SK-N-SH (cell line): ENCODE data around the gene SH3BP5L. TPM values are rescaled to one million over a fixed set of nuclear protein-coding genes. Genes with fewer than 3 reads are reported as not detected.

Experiments
- CTCF ChIA-PET: fragments of 300-600, 350-600 bp; formaldehyde crosslinking; extraction: SDS; loops from one replicate; lab custom pipeline; 2021; lab: Yijun Ruan, JAX
- POLR2A ChIA-PET: fragments of 350-600 bp; sonication (Branson Sonifier 250); formaldehyde crosslinking; extraction: SDS; loops from one replicate; lab custom pipeline; 2020; ENCODE audit warnings: antibody characterized with exemption, inconsistent platforms; lab: Yijun Ruan, JAX
- DNase-seq: peaks from one replicate; pipeline ENCODE4 v3.0.0; 2012
- H2AFZ ChIP-seq: fragments of 200-600 bp; sonication (generic); 2 replicates; pipeline ENCODE4 v1.8.1; 2016; ENCODE audit warnings: antibody characterized with exemption, mild to moderate bottlenecking, low read depth
- H3F3A ChIP-seq: fragments of 200-600 bp; sonication (generic); replicated peaks from 2 replicates; pipeline ENCODE3; 2016; ENCODE audit warnings: antibody characterized with exemption, mild to moderate bottlenecking; ENCODE audit not compliant: insufficient read depth
- H3K27ac ChIP-seq, 2 experiments: fragments of 200-500 bp in 1 of 2; fragments of 200-600 bp in 1 of 2; sonication (Bioruptor generic) in 1 of 2; sonication (generic), shearing (Covaris generic) in 1 of 2; 2 replicates each; pipeline versions ENCODE4 v1.5.1 to v1.6.1; 2014 to 2016; ENCODE audit warnings: low read depth in 2 of 2, inconsistent platforms in 1 of 2, low read length in 1 of 2, mild to moderate bottlenecking in 1 of 2, mixed read lengths in 1 of 2
- H3K27me3 ChIP-seq: fragments of 200-600 bp; sonication (generic), shearing (Covaris generic); 2 replicates; pipeline ENCODE4 v1.6.1; 2016; ENCODE audit warnings: mixed run types; ENCODE audit not compliant: insufficient read depth
- H3K36me3 ChIP-seq, 2 experiments: fragments of 200-500 bp in 1 of 2; fragments of 200-600 bp in 1 of 2; sonication (Bioruptor generic) in 1 of 2; sonication (generic) in 1 of 2; replicated peaks in 1 of 2; 2 replicates each; pipeline versions ENCODE3 to v1.5.1; 2014 to 2016; ENCODE audit warnings: low read length in 1 of 2, mild to moderate bottlenecking in 1 of 2; ENCODE audit not compliant: insufficient read depth in 2 of 2, control insufficient read depth in 1 of 2
- H3K4me1 ChIP-seq, 2 experiments: fragments of 200-500 bp in 1 of 2; fragments of 200-600 bp in 1 of 2; sonication (Bioruptor generic) in 1 of 2; sonication (generic), shearing (Covaris generic) in 1 of 2; 2 replicates each; pipeline versions ENCODE4 v1.5.1 to v1.6.1; 2014 to 2016; ENCODE audit warnings: low read depth in 1 of 2, low read length in 1 of 2, mixed run types in 1 of 2; ENCODE audit not compliant: insufficient read depth in 2 of 2, control insufficient read depth in 1 of 2
- H3K4me2 ChIP-seq: fragments of 200-600 bp; sonication (generic), shearing (Covaris generic); 2 replicates; pipeline ENCODE4 v1.6.1; 2017; ENCODE audit warnings: mixed run types
- H3K4me3 ChIP-seq, 2 experiments: fragments of 200-500 bp in 1 of 2; fragments of 200-600 bp in 1 of 2; sonication (Bioruptor generic) in 1 of 2; sonication (generic), shearing (Covaris generic) in 1 of 2; 2 replicates each; pipeline versions ENCODE4 v1.5.1 to v1.8.1; 2014 to 2016; ENCODE audit warnings: low read depth in 2 of 2, inconsistent platforms in 1 of 2, low read length in 1 of 2, mild to moderate bottlenecking in 1 of 2, mixed read lengths in 1 of 2, moderate library complexity in 1 of 2
- H3K79me2 ChIP-seq: fragments of 200-600 bp; sonication (generic); 2 replicates; pipeline ENCODE4 v1.8.1; 2017; ENCODE audit warnings: mild to moderate bottlenecking; ENCODE audit not compliant: insufficient read depth
- H3K9ac ChIP-seq: fragments of 200-600 bp; sonication (generic); 2 replicates; pipeline ENCODE4 v1.6.1; 2017; ENCODE audit warnings: mixed run types
- H3K9me2 ChIP-seq: fragments of 200-600 bp; sonication (generic); 2 replicates; pipeline ENCODE4 v1.6.1; 2017; ENCODE audit warnings: mixed run types
- H3K9me3 ChIP-seq: fragments of 200-600 bp; sonication (generic); 2 replicates; pipeline ENCODE4 v1.6.1; 2017; ENCODE audit warnings: mixed run types, mild to moderate bottlenecking, moderate library complexity
- H4K20me1 ChIP-seq: fragments of 200-600 bp; sonication (generic); 2 replicates; pipeline ENCODE4 v1.6.1; 2017; ENCODE audit warnings: mild to moderate bottlenecking, mixed run types; ENCODE audit not compliant: insufficient read depth
- ELF1 ChIP-seq: IDR thresholded peaks from 2 replicates; pipeline ENCODE4 v1.4.0; 2012
- EP300 ChIP-seq, 2 experiments: IDR thresholded peaks; 2 replicates each; pipeline versions ENCODE4 v1.4.0 to v1.6.1; 2012; ENCODE audit warnings: borderline replicate concordance in 1 of 2, low read depth in 1 of 2, low read length in 1 of 2
- FOSL2 ChIP-seq: IDR thresholded peaks from 2 replicates; pipeline ENCODE4 v1.4.0; 2012; ENCODE audit warnings: low read depth, mild to moderate bottlenecking, moderate library complexity, borderline replicate concordance
- FOXJ3 ChIP-seq: sonication (generic); formaldehyde crosslinking; IDR thresholded peaks from 2 replicates; pipeline ENCODE4 v1.5.1; 2020; ENCODE audit warnings: mild to moderate bottlenecking, missing genetic modification reagents
- MXI1 ChIP-seq: IDR thresholded peaks from 2 replicates; pipeline ENCODE4 v1.6.1; 2012; ENCODE audit warnings: mild to moderate bottlenecking, low read depth, low read length, improper control_type of control experiment
- NFIC ChIP-seq: IDR thresholded peaks from 2 replicates; pipeline ENCODE4 v1.4.0; 2012; ENCODE audit warnings: borderline replicate concordance
- POLR2AphosphoS5 ChIP-seq: IDR thresholded peaks from 2 replicates; pipeline ENCODE4 v1.6.1; 2012; ENCODE audit warnings: low read depth, low read length
- RAD21 ChIP-seq: IDR thresholded peaks from 2 replicates; pipeline ENCODE4 v1.6.1; 2012; ENCODE audit warnings: mild to moderate bottlenecking, low read length
- SIN3A ChIP-seq: IDR thresholded peaks from 2 replicates; pipeline ENCODE4 v1.6.1; 2012; ENCODE audit warnings: low read depth, mild to moderate bottlenecking, low read length, moderate library complexity, borderline replicate concordance
- SMC3 ChIP-seq: IDR thresholded peaks from 2 replicates; pipeline ENCODE4 v1.6.1; 2012; ENCODE audit warnings: low read depth, low read length, improper control_type of control experiment
- TAF1 ChIP-seq: IDR thresholded peaks from 2 replicates; pipeline ENCODE4 v1.6.1; 2012; ENCODE audit warnings: low read depth, mild to moderate bottlenecking, low read length, moderate library complexity, borderline replicate concordance
- TCF12 ChIP-seq: IDR thresholded peaks from 2 replicates; pipeline ENCODE4 v1.4.0; 2012
- WGBS: methylation state at CpG from one replicate; pipeline ENCODE4 v1.1.6; 2017; ENCODE audit warnings: low lambda C conversion rate; 5-methylcytosine and 5-hydroxymethylcytosine counted together
- polyA plus RNA-seq, 3 experiments: library from polyadenylated mRNA; depleted of rRNA; stranded (reverse); fragments of >200 nt; gene quantifications; 2 replicates each; pipeline ENCODE4 v1.2.3, GENCODE V29; 2012
- TF ChIP-seq, protein P1 (sequence below): fragments of 150-350 bp; IDR thresholded peaks from 2 replicates; pipeline ENCODE4 v1.6.1; 2016; ENCODE audit warnings: mild to moderate bottlenecking, low read depth, low read length
- TF ChIP-seq, protein P2 (sequence below): IDR thresholded peaks from 2 replicates; pipeline ENCODE4 v1.4.0; 2012; ENCODE audit warnings: low read depth
- TF ChIP-seq, protein P3 (sequence below): IDR thresholded peaks from 2 replicates; pipeline ENCODE4; 2012
- TF ChIP-seq, protein P4 (sequence below): IDR thresholded peaks from 2 replicates; pipeline ENCODE4 v1.6.1; 2012; ENCODE audit warnings: mild to moderate bottlenecking, low read depth, low read length, moderate library complexity

SH3BP5L gene
- polyA plus RNA-seq, 1 of the 3 experiments (the other 2 are of a cell fraction): 32.1 TPM

DNA sequence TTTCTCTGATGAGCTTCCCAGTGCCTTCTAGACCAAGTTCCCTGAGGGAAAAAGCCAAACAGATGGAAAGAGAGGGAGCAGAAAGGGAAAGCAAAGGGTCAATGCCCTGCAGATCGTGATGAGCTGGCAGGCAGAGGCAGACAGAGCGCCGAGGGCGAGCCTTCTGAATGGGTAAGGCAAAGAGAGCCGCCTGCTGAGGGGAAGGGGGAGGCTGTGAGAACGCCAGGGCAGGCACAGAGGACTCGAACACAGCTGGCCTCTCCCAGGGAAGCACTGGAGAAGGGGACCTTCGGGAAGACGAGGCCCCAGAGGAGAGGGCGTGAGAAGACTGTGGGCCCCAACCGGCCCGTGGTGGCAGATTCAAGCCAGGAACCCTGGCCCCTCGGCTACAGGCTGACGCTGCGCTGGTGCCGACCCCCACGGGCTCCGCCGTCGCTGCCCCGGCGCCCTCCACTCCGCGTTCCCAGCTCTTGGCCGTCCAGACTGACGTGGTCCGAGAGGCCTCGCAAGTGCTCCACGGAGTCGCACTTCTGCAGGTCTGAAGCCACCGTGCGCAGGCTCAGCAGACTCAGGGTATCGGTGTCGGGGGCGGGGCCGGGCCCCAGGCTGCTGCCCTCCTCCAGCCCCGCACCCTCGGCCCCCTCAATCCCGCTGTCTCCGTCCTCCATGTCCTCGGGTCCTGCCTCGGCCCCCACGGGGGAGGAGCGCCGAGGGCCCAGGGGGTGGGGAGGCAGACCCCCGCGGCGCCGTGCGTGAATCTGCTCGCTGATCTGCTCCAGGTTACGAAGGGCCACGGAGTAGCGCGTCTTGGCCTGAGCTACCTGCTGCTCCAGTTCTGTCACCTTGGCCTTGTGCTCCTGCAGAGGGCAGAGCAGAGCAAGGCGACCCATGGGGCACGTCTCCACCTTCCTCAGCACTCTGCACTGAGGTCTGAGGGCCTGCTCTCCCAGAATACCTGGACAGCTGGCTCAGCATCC is 13.9 kb downstream of the SH3BP5L start:
- Histone ChIP-seq H3K27me3 (no peaks in the 10 kb centered on the region), H3K4me1 (peaks cover 0 to 9% of the 10 kb centered on the region in 2 experiments; a peak in 1 of 4 replicates), H3K27ac (no peak overlapping the region), H2AFZ (no peak overlapping the region), H3K36me3 (peaks cover 13 to 56% of the 10 kb centered on the region in 2 experiments), H3K79me2 (peaks cover 2% of the 10 kb centered on the region; the same call in 1 of the 2 replicates), H3K9me2 (no peaks in the 10 kb centered on the region), H3K4me2 (no peak overlapping the region), H3K9me3 (no peaks in the 10 kb centered on the region)
- no peak for DNase-seq
- WGBS: 93% methylated on average over 21 of the region's 57 CpGs
- CTCF ChIA-PET: interaction anchor here (0.8 to 9.9 kb wide), 2 partner anchors 11 to 186 kb away, joined by 3 to 122 read pairs; no protein-coding TSS in a partner anchor
- no peak for TF ChIP-seq MXI1
- no peak for TF ChIP-seq FOXJ3 (CRISPR knock-in tag)
- TF ChIP-seq, protein P1, sequence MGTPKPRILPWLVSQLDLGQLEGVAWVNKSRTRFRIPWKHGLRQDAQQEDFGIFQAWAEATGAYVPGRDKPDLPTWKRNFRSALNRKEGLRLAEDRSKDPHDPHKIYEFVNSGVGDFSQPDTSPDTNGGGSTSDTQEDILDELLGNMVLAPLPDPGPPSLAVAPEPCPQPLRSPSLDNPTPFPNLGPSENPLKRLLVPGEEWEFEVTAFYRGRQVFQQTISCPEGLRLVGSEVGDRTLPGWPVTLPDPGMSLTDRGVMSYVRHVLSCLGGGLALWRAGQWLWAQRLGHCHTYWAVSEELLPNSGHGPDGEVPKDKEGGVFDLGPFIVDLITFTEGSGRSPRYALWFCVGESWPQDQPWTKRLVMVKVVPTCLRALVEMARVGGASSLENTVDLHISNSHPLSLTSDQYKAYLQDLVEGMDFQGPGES: no peak
- no peak for TF ChIP-seq SMC3
- TF ChIP-seq POLR2AphosphoS5: no peak
- no peak for TF ChIP-seq TCF12
- TF ChIP-seq TAF1: no peak
- TF ChIP-seq, protein P2, sequence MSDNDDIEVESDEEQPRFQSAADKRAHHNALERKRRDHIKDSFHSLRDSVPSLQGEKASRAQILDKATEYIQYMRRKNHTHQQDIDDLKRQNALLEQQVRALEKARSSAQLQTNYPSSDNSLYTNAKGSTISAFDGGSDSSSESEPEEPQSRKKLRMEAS: no peak
- no peak for TF ChIP-seq NFIC
- TF ChIP-seq FOSL2: no peak
- no peak for TF ChIP-seq RAD21
- TF ChIP-seq, all 33 proteins: peak for 0
- Histone ChIP-seq H3K9ac (no peak overlapping the region), H3F3A (no peaks in the 10 kb centered on the region), H4K20me1 (no peaks in the 10 kb centered on the region), H3K4me3 (no peak overlapping the region)
- POLR2A ChIA-PET: no interaction called here

DNA sequence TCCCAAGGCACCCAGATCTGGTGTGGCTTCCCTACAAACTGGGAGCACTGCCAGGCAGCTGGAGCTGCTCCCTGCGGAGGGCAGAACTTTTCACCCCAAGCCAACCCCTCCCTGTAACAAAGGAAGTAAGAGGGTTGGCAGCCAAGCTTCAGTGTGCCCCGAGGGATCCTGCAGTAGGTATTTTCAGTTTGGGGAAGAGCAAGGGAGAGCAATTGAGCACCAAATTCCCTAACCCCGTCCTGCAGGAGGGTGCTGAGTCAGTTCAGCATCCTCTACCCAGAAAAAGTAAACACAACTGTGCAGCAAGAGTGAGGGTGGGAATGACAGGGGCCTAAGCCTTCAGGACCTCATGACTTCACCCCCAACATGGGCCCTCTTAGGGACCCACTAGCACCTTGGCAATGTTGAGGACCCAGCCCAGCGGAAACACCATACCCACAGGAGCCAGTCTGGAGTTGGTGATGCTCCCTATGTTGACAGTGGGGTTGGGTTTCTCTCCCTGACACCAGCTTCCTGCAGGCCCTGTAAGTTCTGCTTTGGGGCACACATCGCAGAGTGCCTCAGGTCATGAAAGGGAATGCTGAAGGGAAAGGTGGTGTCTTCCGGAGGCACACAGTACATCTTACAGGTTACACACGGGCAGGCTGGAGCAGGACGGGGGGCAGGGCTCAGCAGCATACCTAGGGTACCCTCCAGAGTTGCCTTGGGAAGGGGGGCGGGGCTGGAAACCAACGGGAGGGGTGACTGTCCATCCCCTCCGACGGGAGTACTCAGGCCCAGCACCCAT is 14.8 kb downstream of the SH3BP5L start:
- DNase-seq: no peak
- Histone ChIP-seq H3K9me2 (no peaks in the 10 kb centered on the region), H3K4me2 (no peak overlapping the region), H3K9ac (no peak overlapping the region), H3F3A (no peaks in the 10 kb centered on the region), H3K4me3 (no peak overlapping the region), H3K9me3 (no peaks in the 10 kb centered on the region), H3K27me3 (no peaks in the 10 kb centered on the region), H2AFZ (no peak overlapping the region), H3K36me3 (peaks cover 13 to 47% of the 10 kb centered on the region in 2 experiments), H3K4me1 (peaks cover 0 to 9% of the 10 kb centered on the region in 2 experiments; a peak in 1 of 4 replicates), H3K79me2 (no peaks in the 10 kb centered on the region; the same call in 1 of the 2 replicates), H4K20me1 (no peaks in the 10 kb centered on the region), H3K27ac (no peak overlapping the region)
- CTCF ChIA-PET: interaction anchor here (0.8 to 9.9 kb wide), 2 partner anchors 10 to 185 kb away, joined by 3 to 122 read pairs; no protein-coding TSS in a partner anchor
- POLR2A ChIA-PET: no interaction called here
- 69% methylated on average over 10 of the region's 12 CpGs for WGBS
- TF ChIP-seq EP300 (IDR thresholded peaks at IDR 0.05; ENCODE audit: borderline replicate concordance in 1 of 2, low read depth in 1 of 2, low read length in 1 of 2) (no peak), ELF1 (no peak), SIN3A (no peak)
- TF ChIP-seq, protein P3, sequence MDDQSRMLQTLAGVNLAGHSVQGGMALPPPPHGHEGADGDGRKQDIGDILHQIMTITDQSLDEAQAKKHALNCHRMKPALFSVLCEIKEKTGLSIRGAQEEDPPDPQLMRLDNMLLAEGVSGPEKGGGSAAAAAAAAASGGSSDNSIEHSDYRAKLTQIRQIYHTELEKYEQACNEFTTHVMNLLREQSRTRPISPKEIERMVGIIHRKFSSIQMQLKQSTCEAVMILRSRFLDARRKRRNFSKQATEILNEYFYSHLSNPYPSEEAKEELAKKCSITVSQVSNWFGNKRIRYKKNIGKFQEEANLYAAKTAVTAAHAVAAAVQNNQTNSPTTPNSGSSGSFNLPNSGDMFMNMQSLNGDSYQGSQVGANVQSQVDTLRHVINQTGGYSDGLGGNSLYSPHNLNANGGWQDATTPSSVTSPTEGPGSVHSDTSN: no peak
- TF ChIP-seq, protein P1: no peak
- TF ChIP-seq, protein P4, sequence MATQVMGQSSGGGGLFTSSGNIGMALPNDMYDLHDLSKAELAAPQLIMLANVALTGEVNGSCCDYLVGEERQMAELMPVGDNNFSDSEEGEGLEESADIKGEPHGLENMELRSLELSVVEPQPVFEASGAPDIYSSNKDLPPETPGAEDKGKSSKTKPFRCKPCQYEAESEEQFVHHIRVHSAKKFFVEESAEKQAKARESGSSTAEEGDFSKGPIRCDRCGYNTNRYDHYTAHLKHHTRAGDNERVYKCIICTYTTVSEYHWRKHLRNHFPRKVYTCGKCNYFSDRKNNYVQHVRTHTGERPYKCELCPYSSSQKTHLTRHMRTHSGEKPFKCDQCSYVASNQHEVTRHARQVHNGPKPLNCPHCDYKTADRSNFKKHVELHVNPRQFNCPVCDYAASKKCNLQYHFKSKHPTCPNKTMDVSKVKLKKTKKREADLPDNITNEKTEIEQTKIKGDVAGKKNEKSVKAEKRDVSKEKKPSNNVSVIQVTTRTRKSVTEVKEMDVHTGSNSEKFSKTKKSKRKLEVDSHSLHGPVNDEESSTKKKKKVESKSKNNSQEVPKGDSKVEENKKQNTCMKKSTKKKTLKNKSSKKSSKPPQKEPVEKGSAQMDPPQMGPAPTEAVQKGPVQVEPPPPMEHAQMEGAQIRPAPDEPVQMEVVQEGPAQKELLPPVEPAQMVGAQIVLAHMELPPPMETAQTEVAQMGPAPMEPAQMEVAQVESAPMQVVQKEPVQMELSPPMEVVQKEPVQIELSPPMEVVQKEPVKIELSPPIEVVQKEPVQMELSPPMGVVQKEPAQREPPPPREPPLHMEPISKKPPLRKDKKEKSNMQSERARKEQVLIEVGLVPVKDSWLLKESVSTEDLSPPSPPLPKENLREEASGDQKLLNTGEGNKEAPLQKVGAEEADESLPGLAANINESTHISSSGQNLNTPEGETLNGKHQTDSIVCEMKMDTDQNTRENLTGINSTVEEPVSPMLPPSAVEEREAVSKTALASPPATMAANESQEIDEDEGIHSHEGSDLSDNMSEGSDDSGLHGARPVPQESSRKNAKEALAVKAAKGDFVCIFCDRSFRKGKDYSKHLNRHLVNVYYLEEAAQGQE: no peak
